Mammary epithelial cell (primary cell): ENCODE data around the gene SCGN.

Experiments used
- EZH2 ChIP-seq: IDR thresholded peaks from 2 replicates; pipeline ENCODE4 v1.6.1; 2012; ENCODE audit warnings: low read length, inconsistent platforms, borderline replicate concordance
- TF ChIP-seq, protein P1 (sequence below), 2 donors: IDR thresholded peaks in 1 of 2; conservative IDR thresholded peaks in 1 of 2; 2 replicates each; pipeline ENCODE4 v1.5.1; 2011 to 2012; ENCODE audit warnings: inconsistent platforms in 2 of 2, low read length in 2 of 2, mild to moderate bottlenecking in 2 of 2, control low read depth in 1 of 2, low read depth in 1 of 2; ENCODE audit not compliant: insufficient read depth in 1 of 2; ENCODE audit errors: extremely low read depth in 1 of 2

- TF ChIP-seq, protein P1, sequence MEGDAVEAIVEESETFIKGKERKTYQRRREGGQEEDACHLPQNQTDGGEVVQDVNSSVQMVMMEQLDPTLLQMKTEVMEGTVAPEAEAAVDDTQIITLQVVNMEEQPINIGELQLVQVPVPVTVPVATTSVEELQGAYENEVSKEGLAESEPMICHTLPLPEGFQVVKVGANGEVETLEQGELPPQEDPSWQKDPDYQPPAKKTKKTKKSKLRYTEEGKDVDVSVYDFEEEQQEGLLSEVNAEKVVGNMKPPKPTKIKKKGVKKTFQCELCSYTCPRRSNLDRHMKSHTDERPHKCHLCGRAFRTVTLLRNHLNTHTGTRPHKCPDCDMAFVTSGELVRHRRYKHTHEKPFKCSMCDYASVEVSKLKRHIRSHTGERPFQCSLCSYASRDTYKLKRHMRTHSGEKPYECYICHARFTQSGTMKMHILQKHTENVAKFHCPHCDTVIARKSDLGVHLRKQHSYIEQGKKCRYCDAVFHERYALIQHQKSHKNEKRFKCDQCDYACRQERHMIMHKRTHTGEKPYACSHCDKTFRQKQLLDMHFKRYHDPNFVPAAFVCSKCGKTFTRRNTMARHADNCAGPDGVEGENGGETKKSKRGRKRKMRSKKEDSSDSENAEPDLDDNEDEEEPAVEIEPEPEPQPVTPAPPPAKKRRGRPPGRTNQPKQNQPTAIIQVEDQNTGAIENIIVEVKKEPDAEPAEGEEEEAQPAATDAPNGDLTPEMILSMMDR (conservative IDR thresholded peaks at IDR 0.05 in 1 of 2, IDR thresholded peaks at IDR 0.05 in 1 of 2; ENCODE audit: extremely low read depth in 1 of 2, insufficient read depth in 1 of 2, low read depth in 1 of 2, low read length in 2 of 2): no peak
- no peak for TF ChIP-seq EZH2
These were observed 32.5 kb downstream of the SCGN start for GRCh38 chr6:25684565-25684964.
